Right lobe of liver (tissue), 4 donors: ENCODE results near the gene UBASH3B.

Experiments
- CTCF ChIP-seq, 4 donors: fragments of 200-600 bp in 3 of 4; fragments of 450-650 bp in 1 of 4; IDR thresholded peaks; one replicate each; pipeline versions ENCODE4 v1.5.1 to v1.8.0; 2016 to 2022; ENCODE audit warnings: antibody characterized with exemption in 4 of 4, mild to moderate bottlenecking in 2 of 4
- POLR2A ChIP-seq: fragments of 450-650 bp; IDR thresholded peaks from one replicate; pipeline ENCODE4 v1.6.1; 2017; ENCODE audit warnings: antibody characterized with exemption, mild to moderate bottlenecking
- donor health status: DM: no; HTN: no; CAD: no.
- donor health status: DM: no; HTN: no; CAD: no.
- donor health status: DM: no; HTN: yes; CAD: no.

- TF ChIP-seq CTCF (IDR thresholded peaks at IDR 0.05), result peak; percentile 45 to 69 (median 48)
- TF ChIP-seq POLR2A, result no peak
These were observed 22.2 kb upstream of the UBASH3B start for GRCh38 chr11:122633219-122633829.
